ENCODE measurements around the gene PHACTR1.

The PHACTR1 gene

DNA sequence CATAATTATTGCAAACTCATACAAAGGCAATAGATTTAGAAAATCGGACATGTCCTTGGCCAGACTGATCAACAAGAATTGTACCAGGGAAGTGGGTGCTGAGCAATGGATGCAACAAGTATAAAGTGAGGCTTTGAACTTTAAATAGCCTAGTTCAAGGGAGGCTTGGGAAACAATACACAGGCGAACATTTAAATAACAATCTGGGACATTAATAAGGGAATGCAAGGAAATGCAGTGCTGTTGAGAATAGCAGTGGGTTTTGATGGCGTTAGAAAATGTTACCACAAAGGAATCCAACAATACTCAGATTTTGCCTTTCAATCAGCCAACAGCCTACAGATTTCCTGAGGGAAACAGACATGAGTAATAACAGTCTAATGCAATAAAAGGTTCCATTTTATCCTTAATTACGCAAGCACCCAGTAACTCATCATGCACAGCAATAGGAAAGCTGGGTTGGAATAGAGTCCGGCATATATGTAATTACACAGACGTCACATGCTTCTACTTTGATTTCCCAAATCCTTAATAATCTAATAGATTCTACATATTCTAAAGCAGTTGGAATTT is 134.6 kb downstream of the PHACTR1 start:
- no peak for DNase-seq

DNA sequence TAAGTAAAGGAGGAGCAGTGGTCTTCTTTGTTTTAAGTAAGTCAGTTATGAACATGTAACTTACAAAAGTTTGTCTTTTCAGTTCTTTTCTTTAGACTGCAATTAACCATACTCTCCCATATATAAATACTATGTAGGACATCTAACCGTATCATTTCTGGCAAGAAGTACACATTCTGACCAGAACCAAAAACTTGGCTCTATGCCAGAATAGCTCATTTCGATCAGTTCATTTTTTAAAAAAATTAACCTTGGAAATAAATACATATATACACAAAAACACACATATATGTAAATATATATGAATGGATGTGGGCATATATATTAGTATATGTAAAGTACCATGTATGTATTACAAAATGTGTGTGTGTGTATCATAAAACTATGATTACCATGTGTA is 145.0 kb downstream of the PHACTR1 start:
- DNase-seq = no peak

DNA sequence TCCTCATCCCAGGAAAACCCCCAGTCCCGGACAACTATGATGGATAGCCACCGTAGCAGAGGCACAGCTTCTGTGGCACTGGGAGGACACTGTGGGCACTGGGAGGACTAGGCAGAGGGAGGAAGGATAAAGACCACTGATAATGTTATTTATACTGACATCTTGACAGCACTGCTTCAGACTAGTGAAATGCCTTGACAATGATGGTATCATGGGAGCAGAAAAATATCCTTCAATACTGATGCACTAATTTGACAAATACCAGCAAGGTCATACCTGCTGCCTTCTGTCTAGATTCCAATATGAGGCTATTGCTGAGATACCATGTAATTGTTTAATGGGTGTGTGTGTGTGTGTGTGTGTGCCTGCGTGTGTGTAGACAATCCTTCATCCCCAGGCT is 148.6 kb downstream of the PHACTR1 start:
- no peak for DNase-seq

DNA sequence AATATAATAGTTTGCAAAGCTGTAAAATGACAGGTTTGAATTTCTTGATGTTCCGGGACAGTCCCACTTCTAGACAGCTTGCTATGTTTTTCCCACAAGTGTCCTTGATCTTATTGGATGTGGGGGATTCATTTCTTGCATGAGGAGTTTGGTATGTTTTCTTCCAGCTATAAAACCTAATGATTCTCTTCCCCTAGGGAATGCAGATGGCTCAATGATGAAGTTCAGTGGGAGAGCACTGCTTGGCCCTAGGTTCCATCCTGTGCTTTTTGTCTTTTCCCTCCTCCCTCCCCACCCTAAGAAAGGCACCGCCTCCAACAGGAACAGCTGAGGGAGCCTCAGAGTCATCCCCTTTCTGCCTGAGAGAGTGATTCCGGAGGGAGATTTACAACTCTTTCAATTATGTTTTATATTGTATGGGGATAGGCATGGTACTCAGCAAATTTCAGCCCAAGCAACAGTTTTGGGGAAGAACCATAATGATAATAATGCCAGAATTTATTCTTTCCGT is 149.2 kb downstream of the PHACTR1 start:
- DNase-seq = no peak

DNA sequence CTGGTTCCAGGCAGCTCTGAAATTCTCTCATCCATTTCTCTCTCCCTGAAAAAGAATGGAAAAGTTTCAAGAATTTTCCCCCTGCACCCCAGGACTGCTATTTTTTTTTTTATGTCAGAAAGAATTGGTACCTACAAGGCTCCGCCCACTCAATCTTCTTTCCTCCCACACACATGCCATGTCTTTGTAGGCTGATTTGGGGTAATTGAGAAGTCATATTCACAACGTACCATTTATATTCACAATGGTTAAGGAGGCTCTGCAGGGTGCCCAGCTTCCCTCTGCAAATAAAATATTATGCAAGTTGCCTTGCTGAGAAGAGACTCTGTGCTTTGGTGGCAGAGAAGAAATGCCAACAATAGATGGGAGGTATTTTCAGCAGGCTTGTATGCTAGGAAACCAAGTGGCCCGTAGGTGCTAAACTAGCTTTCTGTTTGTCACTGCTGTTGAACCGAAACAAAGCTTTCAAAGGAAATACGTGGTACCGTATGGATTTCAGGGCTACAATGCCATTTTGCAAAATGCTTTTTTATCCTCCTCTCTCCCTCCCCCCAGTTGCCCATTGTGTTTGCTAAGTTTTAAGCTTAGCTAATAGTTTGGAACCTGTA is 150.0 kb downstream of the PHACTR1 start:
- DNase-seq = no peak

DNA sequence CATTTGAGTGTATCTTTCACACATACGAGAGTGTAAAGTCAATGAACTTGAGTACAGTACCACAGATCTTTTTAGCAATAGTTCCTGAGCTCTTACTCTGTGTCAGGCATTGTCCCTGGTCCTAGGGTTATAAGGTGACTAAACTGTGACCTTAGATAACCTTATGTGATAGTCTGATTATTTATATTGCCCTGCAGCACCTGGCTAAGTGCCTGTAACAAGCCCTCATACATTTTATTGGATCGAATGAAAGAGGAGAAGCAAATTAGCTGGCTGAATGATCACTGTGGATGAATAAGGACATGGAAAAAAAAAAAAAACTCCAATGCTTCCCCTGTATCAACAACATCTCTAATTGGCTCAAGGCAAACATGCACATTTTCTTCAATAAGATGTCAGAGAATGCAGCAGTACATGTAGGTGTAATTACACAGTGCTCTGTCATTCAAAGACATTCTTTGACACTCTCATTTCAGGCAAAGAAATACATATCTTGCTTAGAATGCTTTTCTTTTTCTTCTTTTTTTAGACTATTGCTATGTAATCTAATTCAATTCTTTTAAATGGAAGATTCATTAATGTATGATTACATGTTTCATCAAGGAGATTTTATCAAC is 153.4 kb downstream of the PHACTR1 start:
- DNase-seq = no peak

DNA sequence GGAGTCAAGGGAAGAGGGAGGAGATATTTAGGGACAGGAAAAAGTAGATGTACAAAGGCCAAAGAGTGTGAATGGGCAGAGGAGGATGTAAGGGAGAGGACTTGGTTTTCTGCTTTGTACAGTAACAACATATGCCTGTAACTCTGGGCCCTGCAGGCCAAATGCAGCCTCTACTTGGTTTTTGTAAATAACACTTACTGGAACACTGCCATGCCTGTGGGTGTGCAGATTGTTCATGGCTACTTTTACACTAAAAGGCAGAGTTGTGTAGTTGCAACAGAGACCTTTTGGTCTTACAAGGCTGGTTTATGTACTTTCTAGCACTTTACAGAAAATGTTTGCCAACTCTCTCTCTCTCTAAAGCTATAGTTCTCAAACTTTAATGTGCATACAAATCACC is 157.1 kb downstream of the PHACTR1 start:
- DNase-seq = no peak

DNA sequence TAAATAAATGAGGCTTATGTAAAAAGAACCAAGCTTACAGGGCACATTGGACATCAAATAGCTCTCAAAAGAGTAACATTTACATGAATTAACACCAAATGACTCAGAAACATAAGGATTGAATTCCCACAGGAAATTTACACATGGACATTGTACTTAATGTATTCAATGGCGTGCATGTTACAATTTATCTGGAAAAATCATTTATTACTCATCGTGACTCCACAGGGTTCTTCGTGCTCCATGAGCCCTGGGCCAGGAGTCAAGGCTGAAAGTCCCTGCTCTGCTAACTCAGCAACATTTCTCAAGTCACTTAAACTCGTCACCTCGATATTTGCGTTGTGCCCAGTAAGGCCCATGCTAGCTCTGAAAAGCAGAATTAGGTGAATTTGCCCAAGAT is 158.5 kb downstream of the PHACTR1 start:
- no peak for DNase-seq

DNA sequence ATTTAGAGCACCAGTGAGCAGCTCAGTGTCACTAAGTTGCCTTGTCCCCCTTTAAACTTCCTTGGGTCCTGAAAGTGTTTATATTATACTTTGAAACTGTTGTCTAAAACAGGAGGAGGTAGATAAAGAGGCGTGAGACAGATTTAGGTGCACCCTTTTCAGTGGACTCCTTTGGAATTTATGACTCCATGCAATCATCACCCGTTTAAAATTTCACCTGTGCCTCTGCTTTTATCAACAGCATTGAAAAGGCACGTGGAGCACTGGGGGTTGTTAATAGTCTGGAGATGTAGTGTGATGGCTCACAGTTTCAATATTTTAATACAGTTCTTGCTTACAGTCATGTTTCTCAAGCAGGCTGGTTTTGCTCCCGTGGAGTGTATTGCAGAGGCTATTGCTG is 162.2 kb downstream of the PHACTR1 start:
- no peak for DNase-seq

DNA sequence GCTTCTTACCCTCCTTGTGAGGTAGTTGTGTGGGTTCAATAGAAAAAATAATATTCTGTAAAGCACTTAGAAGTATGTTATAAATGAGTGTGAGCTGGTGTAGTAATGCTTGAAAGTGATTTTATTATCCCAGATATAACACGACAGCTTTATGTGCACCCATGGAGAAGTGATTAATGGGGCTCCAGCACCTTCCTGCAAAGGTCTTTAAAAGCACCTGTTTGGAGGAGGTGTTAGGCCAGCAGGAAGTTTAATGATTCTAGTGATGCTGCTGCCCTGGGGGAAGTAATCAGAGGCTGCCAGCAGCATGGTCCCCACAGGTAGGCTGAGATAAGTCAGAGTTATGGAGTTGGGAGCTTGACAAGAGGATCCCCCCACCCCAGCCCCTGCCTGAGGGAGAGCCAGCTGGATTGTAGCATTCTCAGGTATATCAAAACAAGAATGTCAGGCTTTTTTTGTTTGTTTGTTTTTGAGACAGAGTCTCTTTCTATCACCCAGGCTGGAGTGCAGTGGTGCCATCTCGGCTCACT is 166.3 kb downstream of the PHACTR1 start:
- no peak for DNase-seq

DNA sequence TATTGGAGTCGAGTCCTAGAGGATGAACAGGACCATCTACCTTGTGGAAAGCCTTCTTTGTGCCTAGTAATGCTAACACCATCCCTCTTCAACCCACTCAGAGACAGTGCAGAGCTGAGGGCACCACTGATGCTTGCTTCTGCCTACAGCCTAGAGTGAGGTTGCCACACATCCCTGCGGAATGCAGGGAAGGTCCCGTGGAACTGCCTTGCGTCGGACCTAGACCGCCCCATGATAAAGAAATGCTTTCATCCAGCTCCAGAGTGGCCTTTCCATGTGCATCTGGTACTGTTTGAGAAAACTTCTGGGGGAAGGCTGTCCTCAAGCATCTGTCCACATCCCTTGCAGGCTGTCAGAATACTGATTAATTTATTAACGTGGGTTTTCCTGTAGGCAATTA is 168.4 kb downstream of the PHACTR1 start:
- no peak for DNase-seq

DNA sequence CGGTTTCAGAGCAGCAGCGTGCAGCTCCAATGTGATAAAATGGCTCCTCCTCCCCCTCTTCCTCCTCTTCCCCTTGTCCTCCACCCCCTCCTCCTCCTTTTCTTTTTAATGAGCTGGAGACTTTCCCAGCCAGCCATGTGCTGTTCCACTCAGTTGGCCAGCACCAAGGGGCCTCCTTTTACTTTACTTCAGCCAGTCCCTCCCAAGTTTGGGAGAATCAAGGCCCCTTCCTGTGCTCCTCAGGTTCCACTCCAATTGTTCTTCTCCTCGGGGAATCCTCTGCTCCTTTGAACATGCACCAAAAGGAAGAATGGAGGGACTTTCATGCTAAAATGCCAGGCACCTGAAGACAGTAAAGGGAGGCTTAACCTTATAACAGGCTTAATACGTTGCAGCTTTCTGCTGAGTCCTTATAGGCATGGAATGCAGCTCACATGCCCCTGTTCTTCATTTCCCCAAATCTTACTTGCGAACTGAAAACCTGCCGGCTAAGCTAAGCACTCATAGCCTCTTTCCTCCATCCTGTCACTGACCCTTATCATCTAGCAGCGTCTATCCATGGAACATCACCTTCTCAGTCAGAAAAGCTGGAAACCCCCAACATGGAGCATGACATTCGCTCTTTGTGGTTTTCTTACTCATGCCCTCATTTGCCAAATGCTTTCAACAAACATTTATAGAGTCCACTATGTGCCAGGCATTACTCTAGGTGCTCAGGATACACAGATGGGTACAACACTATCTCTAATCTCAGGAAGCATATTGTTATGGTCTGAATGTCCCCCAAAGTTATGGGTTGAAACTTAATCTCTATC is 170.6 kb downstream of the PHACTR1 start:
- no peak for DNase-seq

DNA sequence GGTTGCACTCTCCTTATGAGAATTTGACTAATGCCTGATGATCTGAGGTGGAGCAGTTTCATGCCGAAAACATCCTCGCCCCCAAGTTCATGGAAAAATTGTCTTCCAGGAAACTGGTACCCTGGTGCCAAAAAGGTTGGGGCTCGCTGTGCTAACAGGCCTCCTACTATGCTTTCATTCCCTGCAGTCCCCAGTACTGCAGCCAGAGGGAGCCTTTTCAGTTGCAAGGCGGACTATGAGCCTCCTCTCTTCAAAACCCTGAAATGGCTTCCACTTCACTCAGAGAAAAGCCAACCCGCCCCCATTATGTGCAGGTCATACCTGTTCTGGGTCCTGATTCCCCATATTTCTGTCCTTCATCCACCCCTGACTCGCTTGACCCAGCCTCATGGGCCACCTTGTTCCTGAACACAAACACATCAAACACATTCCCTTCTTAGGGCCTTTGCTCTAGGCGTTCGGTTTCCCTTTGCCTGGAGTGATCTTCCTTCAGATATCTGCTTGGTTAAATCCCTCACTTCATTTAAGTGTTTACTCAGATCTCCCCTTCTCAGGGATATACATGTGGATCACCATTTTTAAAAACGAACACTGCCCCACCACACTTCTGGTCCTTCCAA is 173.7 kb downstream of the PHACTR1 start:
- DNase-seq = no peak

DNA sequence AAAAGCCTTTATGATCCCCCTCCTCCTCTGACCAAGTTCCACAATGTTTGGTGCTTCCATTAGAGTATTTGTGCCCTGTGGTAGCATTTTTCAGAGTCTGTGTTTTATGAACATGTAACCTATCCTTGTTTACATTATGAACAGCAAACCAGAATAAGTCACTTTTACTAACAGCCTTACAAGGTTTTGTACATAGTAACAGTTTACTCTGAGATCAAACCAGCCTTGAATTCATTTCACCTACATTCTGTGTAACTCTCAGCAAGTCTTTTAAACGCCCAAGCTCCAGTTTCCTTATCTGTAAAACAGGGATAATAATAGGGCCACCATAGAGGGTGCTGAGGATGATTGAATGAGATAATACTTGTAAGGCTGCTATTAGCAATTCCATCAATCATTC is 175.0 kb downstream of the PHACTR1 start:
- DNase-seq = no peak

DNA sequence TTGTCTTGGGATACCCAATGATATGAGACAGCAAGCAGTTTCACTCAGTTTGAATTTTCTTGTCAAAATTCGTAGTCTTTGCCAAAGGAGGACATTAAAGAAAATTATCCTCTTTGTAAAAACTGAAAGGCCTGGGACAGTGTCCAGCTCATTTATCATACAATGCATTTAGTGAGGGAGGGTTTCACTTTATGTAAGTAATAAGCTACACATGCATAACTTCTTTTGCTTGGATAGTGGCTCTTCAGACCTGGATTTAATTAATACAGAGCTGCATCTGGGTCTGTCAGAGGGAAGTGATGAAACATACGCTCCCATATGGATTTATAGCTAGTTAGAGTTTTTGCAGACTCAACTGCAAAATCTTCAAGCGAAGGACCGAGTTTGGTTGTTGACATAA is 175.6 kb downstream of the PHACTR1 start:
- no peak for DNase-seq

DNA sequence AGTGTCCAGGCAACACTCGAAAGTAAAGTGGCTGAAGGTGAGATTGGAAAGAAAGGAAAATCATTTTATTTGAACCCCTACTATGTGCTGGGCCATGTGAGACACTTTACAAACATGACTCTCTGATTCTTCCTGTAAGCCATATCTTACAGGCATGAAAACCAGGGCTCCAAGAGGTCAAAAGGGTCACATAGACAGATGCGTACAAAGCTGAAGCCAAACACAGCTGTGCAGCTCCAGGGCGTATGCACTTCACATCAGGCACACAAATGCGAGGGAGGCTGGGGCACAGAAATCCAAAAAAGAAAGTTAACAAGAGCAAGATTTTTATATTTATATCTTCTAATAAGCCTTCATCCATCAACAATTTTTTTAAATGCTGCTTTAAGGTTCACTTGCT is 176.5 kb downstream of the PHACTR1 start:
- no peak for DNase-seq

DNA sequence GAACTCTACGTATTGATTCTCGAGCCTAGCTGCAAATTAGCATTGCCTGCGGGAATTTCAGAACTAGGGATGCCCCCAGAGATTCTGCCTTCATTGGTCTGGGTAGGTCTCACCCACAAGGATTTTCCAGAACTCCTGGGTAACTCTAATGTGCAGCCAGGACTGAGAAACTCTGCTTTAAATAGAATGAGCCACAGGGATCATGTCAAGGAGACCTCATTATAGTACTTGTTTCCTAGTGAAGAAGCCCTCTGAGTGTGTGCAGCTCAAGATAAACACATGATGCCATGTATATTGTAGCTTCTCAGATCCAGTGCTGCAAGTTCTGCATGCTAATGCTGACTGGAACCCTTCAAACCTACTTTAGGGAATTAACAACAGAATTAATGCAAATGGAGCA is 179.2 kb downstream of the PHACTR1 start:
- DNase-seq = no peak

DNA sequence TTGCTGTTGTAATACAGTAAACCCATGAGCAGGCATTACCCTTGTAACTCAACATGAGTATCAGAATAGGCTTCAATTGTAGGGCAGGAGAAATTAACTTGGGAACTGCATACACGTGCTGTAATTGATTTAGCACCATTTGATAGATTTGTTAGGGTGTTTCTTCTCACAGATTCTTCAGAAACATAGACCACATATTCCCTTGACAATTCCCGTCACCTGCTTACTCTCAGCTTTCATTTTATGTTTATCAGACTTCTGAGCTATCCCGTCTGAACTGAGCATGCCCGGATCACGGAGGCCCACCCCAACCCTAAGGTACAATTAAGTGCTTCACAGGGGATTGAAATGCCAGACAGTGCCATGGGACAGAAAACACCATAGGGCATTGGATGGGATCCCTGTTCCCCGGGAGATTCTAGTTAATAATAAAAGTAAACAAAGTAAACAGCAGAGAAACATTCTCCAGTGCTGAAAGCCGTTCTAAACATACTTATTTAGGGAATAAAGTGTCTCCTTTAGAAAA is 179.7 kb downstream of the PHACTR1 start:
- DNase-seq = no peak

DNA sequence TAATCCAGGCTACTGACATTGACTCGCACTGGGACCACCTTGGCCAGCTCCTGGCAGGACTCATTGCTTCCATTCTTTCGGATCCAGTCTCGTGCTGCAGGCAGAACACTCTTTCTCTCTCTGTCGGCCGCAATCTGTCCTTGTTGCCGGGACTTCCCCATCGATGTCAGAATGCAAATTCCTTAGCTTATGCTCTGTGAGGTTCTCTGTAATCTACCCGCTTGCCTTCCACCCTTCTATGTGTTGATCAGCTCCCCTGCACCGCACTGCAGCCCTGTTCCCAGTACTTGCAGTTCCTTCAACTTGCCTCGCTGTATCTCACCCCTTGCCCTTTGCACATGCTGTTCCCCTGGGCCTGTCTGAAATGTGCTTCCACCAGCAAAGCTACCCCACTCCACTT is 182.0 kb downstream of the PHACTR1 start:
- DNase-seq = no peak

DNA sequence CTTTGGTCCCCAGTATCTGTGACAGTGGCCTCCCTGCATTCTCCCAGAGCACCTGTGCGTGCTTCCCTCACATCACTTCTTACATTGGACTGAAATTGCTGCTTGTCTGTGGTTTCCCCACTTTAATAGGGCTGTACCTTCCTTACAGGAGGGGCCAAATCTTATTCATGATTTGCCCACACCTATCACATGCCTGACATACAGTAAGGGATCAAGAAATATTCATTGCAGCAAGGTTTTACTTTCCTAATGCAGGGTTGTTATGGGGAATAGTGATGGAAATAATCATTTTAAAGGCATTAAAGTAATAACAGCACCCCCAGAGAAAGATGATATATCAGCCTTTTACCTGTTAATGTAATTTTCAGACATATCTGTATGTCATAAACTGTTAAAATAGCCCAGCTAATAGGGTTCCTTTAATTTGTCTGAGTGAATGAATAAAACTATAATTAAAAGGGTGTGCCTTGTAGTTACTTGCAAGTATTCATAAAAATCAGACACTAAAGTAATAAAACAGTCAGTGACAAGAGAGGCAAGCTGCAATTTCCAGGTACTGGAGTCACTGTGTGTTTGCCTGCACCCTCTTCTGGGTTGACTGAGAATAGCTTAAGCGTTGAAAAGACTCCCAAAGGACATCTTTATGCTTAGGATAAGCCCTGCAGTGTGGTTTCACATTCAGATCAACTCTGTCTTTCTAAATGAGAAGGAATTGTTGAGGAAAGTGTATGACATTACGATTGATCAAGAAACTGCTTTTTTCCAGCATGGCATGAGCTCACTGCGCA is 182.7 kb downstream of the PHACTR1 start:
- no peak for DNase-seq

DNA sequence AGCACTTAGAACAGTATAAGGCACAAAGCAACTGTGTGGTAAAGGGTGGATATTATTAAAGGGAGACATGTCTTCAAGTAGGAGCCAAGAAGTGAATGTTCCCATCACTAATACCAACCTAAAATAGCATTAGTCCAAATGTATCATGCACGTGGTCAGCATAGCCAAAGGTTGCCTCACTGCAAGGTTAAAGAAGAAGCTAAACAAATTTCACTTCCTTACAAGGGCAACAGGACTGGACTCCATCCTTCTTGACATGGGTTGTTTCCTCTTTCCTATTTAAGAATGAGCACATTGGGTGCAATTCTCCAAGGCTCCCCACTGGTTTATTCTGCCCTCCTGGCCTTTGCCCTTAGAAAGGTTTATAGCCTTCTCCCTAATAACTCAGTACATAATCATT is 186.7 kb downstream of the PHACTR1 start:
- no peak for DNase-seq

DNA sequence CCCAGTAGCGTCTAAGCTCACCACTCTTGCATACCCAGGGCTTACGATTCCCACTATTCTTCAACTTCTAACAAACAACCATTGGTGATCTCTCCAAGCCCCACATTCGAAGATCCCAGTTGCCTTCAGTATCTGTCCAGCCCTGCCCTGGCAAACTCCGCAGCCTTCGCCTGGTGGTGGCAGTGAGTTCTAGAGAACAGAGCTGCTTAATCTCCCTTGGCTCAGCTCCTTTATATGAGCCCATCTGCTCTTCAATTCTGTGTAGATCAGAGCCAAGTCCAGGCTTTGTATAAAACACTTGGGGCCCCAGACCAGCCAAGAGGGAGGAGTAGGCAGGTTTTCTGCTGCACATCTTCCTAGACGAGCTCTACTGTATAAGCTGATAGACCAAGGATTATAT is 193.3 kb downstream of the PHACTR1 start:
- no peak for DNase-seq

Data from GOT3 (cell line).